HG02571 (cell line): Measurements from ENCODE around the gene ACOT8.
"Not testable (repeated sequence)": the region's sequence is repeated elsewhere in the genome, so short reads cannot be mapped to it uniquely, and the experiment has no call there.

Experiments used
- ATAC-seq: cut with Tn5 transposase; IDR thresholded peaks from one replicate; pipeline ENCODE4 v1.9.1; 2021; ENCODE audit warnings: mild to moderate bottlenecking, moderate library complexity; ENCODE audit not compliant: unreplicated experiment

The ACOT8 gene

GRCh38 chr20:45888681-45889080 lies 31.5 kb upstream of the ACOT8 start:
- no peak for ATAC-seq

- ATAC-seq = no peak
Observed at GRCh38 chr20:45887346-45887715, 30.1 kb upstream of the ACOT8 start, which contains the start of gene SPATA25. SPATA25 (minus strand) TSS chr20:45887622; CDS start chr20:45887590, 32 bp downstream.

- ATAC-seq = no peak
Observed at GRCh38 chr20:45886590-45887345, 29.6 kb upstream of the ACOT8 start.

GRCh38 chr20:45883100-45883469 lies 25.9 kb upstream of the ACOT8 start:
- no peak for ATAC-seq

- ATAC-seq = no peak
Observed at GRCh38 chr20:45882469-45883099, 25.4 kb upstream of the ACOT8 start.

GRCh38 chr20:45880988-45881788 lies 24.0 kb upstream of the ACOT8 start, which contains the start of gene ZSWIM1:
ZSWIM1 (plus strand) TSS chr20:45881227; CDS start chr20:45882593, 1,366 bp downstream.
- ATAC-seq = peak; percentile 97

GRCh38 chr20:45878076-45878761 lies 21.0 kb upstream of the ACOT8 start:
- no peak for ATAC-seq

GRCh38 chr20:45874576-45874975 lies 17.4 kb upstream of the ACOT8 start:
- ATAC-seq = no peak

GRCh38 chr20:45874104-45874481 lies 16.9 kb upstream of the ACOT8 start:
- not testable (repeated sequence) for ATAC-seq

GRCh38 chr20:45873409-45874103 lies 16.4 kb upstream of the ACOT8 start:
- ATAC-seq = no peak

- no peak for ATAC-seq
Observed at GRCh38 chr20:45872626-45873025, 15.4 kb upstream of the ACOT8 start.

- no peak for ATAC-seq
Observed at GRCh38 chr20:45867819-45868176, 10.6 kb upstream of the ACOT8 start.

- no peak for ATAC-seq
Observed at GRCh38 chr20:45867136-45867818, 10.1 kb upstream of the ACOT8 start.

- ATAC-seq = no peak
Observed at GRCh38 chr20:45866454-45866853, 9.3 kb upstream of the ACOT8 start.

- ATAC-seq = no peak
Observed at GRCh38 chr20:45863543-45864470, 6.6 kb upstream of the ACOT8 start.

- no peak for ATAC-seq
Observed at GRCh38 chr20:45861221-45862075, 4.3 kb upstream of the ACOT8 start.

- ATAC-seq = no peak
Observed at GRCh38 chr20:45860560-45861220, 3.5 kb upstream of the ACOT8 start.
